Ovary (tissue), 3 donors: Measurements from ENCODE around the gene ENG.

Experiments used
- CTCF ChIP-seq, 3 donors: fragments of 450-650 bp in 2 of 3; fragments of 200-600 bp in 1 of 3; IDR thresholded peaks; one replicate each; pipeline versions ENCODE4 v1.5.1 to v1.8.0; 2016 to 2022; ENCODE audit warnings: antibody characterized with exemption in 3 of 3, mild to moderate bottlenecking in 1 of 3
- EP300 ChIP-seq: sonication (generic); formaldehyde crosslinking; IDR thresholded peaks from one replicate; pipeline ENCODE4 v1.6.1; 2017; ENCODE audit warnings: antibody characterized with exemption
- POLR2A ChIP-seq: fragments of 450-650 bp; IDR thresholded peaks from one replicate; pipeline ENCODE4 v1.6.1; 2017; ENCODE audit warnings: antibody characterized with exemption, mild to moderate bottlenecking, moderate library complexity
- donor health status: DM: no; HTN: no; CAD: no.

DNA sequence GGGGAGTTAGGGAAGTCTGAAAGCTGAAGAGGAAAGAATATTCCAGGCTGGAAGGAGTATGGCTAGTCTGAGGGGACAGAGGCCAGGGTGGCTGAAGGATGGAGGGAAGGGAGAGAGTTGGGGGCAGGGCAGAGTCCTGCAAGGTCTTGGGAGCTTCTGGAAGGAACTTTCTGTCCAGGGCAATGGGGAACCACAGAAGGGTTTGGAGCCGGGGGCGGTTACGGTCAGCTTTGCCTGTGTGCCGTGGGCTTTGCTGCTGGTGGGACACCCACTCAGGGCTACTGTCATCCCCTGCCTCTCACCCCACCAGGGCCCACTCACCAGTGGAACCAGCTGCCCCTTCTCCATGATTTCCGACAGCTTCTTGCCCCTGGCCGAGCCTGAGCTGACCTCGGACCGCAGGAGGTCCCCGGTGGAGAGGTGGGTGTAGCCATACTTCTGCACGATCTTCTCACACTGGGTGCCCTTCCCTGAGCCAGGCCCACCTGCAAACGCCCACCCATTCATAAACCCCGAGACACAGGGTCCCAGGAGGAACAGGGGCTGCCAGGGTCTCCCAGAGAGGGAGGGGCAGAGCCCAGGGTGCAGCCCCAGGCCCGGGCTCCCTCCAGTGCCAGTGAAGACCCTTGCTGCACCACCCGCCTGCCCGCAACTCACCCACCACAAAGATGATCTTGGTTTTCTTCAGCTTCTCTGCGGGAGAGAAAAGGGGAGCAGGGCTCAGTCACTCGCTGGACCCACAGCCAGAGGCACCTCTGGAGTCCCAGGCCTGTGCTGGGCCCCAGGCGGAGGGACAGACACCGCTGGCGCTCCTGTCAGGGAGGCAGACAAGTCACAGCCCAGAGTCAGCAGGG is 18.1 kb upstream of the ENG start:
- TF ChIP-seq CTCF (IDR thresholded peaks at IDR 0.05) (no peak), EP300 (no peak), POLR2A (no peak)
